IMR-90 (cell line): ENCODE data around the gene RETREG1.

Source experiments
- CEBPB ChIP-seq: IDR thresholded peaks from 2 replicates; pipeline ENCODE4 v1.6.1; 2012; ENCODE audit warnings: low read depth, low read length, improper control_type of control experiment
- CTCF ChIP-seq: conservative IDR thresholded peaks from 2 replicates; pipeline ENCODE4 v1.5.1; 2012; ENCODE audit warnings: mild to moderate bottlenecking, low read depth, low read length, improper control_type of control experiment
- MAFK ChIP-seq: IDR thresholded peaks from 2 replicates; pipeline ENCODE4 v1.6.1; 2012; ENCODE audit warnings: low read depth, low read length, improper control_type of control experiment
- MAZ ChIP-seq: IDR thresholded peaks from 2 replicates; pipeline ENCODE4 v1.6.1; 2012; ENCODE audit warnings: low read depth, mild to moderate bottlenecking, low read length, improper control_type of control experiment, moderate library complexity, borderline replicate concordance
- MXI1 ChIP-seq: IDR thresholded peaks from 2 replicates; pipeline ENCODE4 v1.6.1; 2012; ENCODE audit warnings: low read depth, mild to moderate bottlenecking, low read length, moderate library complexity, borderline replicate concordance
- POLR2A ChIP-seq: IDR thresholded peaks from 2 replicates; pipeline ENCODE4 v1.6.1; 2012; ENCODE audit warnings: mild to moderate bottlenecking, low read depth, low read length
- RAD21 ChIP-seq: IDR thresholded peaks from 2 replicates; pipeline ENCODE4 v1.6.1; 2012; ENCODE audit warnings: low read length, improper control_type of control experiment
- RCOR1 ChIP-seq: IDR thresholded peaks from 2 replicates; pipeline ENCODE4 v1.6.1; 2012; ENCODE audit warnings: mild to moderate bottlenecking, low read length, improper control_type of control experiment; ENCODE audit not compliant: insufficient replicate concordance
- RFX5 ChIP-seq: IDR thresholded peaks from 2 replicates; pipeline ENCODE4 v1.8.0; 2012; ENCODE audit warnings: low read depth, mild to moderate bottlenecking, low read length, moderate library complexity
- SMC3 ChIP-seq: fragments of 150-350 bp; IDR thresholded peaks from 2 replicates; pipeline ENCODE4 v1.6.1; 2016; ENCODE audit warnings: low read depth, mild to moderate bottlenecking, antibody characterized with exemption, low read length, moderate library complexity
- TF ChIP-seq, protein P1 (sequence below): fragments of 150-350 bp; IDR thresholded peaks from 2 replicates; pipeline ENCODE4 v1.6.1; 2017; ENCODE audit warnings: mild to moderate bottlenecking, antibody characterized with exemption, low read length, low read depth

- TF ChIP-seq POLR2A (no peak), CTCF (no peak), MAFK (no peak), MXI1 (no peak), RAD21 (no peak), SMC3 (no peak), MAZ (no peak), RCOR1 (no peak), RFX5 (no peak), CEBPB (no peak)
- TF ChIP-seq, protein P1, sequence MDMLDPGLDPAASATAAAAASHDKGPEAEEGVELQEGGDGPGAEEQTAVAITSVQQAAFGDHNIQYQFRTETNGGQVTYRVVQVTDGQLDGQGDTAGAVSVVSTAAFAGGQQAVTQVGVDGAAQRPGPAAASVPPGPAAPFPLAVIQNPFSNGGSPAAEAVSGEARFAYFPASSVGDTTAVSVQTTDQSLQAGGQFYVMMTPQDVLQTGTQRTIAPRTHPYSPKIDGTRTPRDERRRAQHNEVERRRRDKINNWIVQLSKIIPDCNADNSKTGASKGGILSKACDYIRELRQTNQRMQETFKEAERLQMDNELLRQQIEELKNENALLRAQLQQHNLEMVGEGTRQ = no peak
Measured at GRCh38 chr5:16616536-16617273, at the start of gene RETREG1.
